Mesothelial cell of epicardium (in vitro differentiated cells): ENCODE results near the gene PLOD2. TPM values are rescaled to one million over a fixed set of nuclear protein-coding genes. Genes with fewer than 3 reads are reported as not detected.

Experiments
- DNase-seq, 2 experiments: peaks; one replicate each; pipeline ENCODE4 v3.0.0; 2021; ENCODE audit warnings: low spot score in 2 of 2; ENCODE audit not compliant: unreplicated experiment in 2 of 2
- H3K27ac Mint-ChIP-seq: 2 replicates; pipeline ENCODE4 v1.8.0; 2021; ENCODE audit warnings: mixed read lengths
- H3K27me3 Mint-ChIP-seq: 2 replicates; pipeline ENCODE4 v1.8.0; 2021; ENCODE audit warnings: low read depth, mixed read lengths
- H3K36me3 Mint-ChIP-seq: 2 replicates; pipeline ENCODE4 v1.8.0; 2021; ENCODE audit warnings: mixed read lengths
- H3K4me1 Mint-ChIP-seq: 2 replicates; pipeline ENCODE4 v1.8.0; 2021; ENCODE audit warnings: mixed read lengths
- H3K4me3 Mint-ChIP-seq: 2 replicates; pipeline ENCODE4 v1.8.0; 2021; ENCODE audit warnings: mild to moderate bottlenecking, moderate library complexity, mixed read lengths
- H3K9me3 Mint-ChIP-seq: 2 replicates; pipeline ENCODE4 v1.8.0; 2021; ENCODE audit warnings: mixed read lengths
- total RNA-seq: library from RNA; stranded (reverse); gene quantifications from 3 replicates; pipeline ENCODE4 v1.2.1, GENCODE V29; 2021
- TF ChIP-seq, protein P1 (sequence below): fragments of 200-600 bp; sonication (generic); IDR thresholded peaks from one replicate; pipeline ENCODE4 v1.5.0; 2021; ENCODE audit warnings: antibody characterized with exemption; ENCODE audit not compliant: unreplicated experiment

The PLOD2 gene
- total RNA-seq, 1 donor from 2014 or later, result 86.0 TPM

GRCh38 chr3:146154316-146154715, 6.7 kb downstream of the PLOD2 start:
- no peak for DNase-seq
- Mint-ChIP-seq H3K4me1 (peaks cover 54% of the 10 kb centered on the region), H3K9me3 (no peaks in the 10 kb centered on the region), H3K36me3 (peaks cover 10% of the 10 kb centered on the region), H3K4me3 (no peak overlapping the region), H3K27ac (no peak overlapping the region), H3K27me3 (no peaks in the 10 kb centered on the region)
- TF ChIP-seq, protein P1, sequence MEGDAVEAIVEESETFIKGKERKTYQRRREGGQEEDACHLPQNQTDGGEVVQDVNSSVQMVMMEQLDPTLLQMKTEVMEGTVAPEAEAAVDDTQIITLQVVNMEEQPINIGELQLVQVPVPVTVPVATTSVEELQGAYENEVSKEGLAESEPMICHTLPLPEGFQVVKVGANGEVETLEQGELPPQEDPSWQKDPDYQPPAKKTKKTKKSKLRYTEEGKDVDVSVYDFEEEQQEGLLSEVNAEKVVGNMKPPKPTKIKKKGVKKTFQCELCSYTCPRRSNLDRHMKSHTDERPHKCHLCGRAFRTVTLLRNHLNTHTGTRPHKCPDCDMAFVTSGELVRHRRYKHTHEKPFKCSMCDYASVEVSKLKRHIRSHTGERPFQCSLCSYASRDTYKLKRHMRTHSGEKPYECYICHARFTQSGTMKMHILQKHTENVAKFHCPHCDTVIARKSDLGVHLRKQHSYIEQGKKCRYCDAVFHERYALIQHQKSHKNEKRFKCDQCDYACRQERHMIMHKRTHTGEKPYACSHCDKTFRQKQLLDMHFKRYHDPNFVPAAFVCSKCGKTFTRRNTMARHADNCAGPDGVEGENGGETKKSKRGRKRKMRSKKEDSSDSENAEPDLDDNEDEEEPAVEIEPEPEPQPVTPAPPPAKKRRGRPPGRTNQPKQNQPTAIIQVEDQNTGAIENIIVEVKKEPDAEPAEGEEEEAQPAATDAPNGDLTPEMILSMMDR, result no peak

- no peak for DNase-seq
- H3K27ac Mint-ChIP-seq, result peak overlapping the region; percentile 13
- TF ChIP-seq, protein P1, result no peak
- no peaks in the 10 kb centered on the region for H3K9me3 Mint-ChIP-seq
- peaks cover 10% of the 10 kb centered on the region for H3K36me3 Mint-ChIP-seq
- no peaks in the 10 kb centered on the region for H3K27me3 Mint-ChIP-seq
- peaks cover 52% of the 10 kb centered on the region for H3K4me1 Mint-ChIP-seq
- H3K4me3 Mint-ChIP-seq, result no peak overlapping the region
Observed at GRCh38 chr3:146153429-146153828, 7.6 kb downstream of the PLOD2 start.

DNA sequence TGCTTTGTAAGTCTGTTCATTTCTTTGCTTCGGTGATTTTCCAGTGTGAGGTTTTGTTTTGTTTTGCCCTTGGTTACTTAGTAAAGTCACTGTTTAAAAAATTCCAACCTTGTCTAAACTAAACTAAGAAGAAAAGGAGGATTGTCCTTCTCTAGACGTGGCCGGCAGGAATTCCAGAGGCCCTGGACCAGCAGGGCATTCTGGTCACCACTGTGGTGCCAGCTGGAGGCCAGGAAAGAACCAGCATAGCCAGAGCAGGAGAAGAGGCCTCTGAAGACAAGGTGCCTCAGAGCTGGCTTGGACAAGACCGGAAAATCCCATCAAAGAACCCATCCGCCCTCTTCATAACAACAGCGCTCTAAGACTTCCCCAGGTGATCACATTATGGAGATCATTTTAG, 8.2 kb downstream of the PLOD2 start:
- Mint-ChIP-seq H3K27me3 (no peaks in the 10 kb centered on the region), H3K9me3 (no peaks in the 10 kb centered on the region)

GRCh38 chr3:146148468-146148931, 12.5 kb downstream of the PLOD2 start:
- Mint-ChIP-seq H3K27me3 (no peaks in the 10 kb centered on the region), H3K4me3 (no peak overlapping the region), H3K36me3 (peaks cover 10% of the 10 kb centered on the region), H3K27ac (peak overlapping the region; percentile 65), H3K4me1 (peaks cover 46% of the 10 kb centered on the region), H3K9me3 (no peaks in the 10 kb centered on the region)
- DNase-seq, result no peak
- TF ChIP-seq, protein P1, result no peak

More for the DNA sequence above, 8.2 kb downstream of the PLOD2 start:
- TF ChIP-seq, protein P1, result no peak
- Mint-ChIP-seq H3K4me3 (no peak overlapping the region), H3K27ac (no peak overlapping the region), H3K4me1 (peaks cover 51% of the 10 kb centered on the region), H3K36me3 (peaks cover 10% of the 10 kb centered on the region)
- no peak for DNase-seq

DNA sequence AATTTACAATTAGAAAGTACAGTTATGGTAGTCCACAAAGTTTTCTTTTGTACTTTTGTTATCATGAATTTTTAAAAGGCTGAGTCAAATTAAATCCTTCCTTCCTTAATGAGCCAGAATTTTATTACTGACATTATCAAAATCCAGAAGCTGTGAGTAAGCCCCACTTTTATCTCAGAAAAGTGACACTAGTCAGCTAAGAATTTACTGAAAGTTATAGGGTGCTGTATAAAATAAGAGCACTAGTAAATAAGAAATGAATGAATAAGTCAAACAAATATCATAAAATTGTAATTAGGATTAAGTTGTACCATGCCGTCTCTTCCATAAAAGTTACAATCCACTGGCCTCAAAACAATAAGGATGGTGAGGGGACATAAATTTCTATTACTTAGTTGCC, 15.3 kb downstream of the PLOD2 start:
- Mint-ChIP-seq H3K9me3 (no peaks in the 10 kb centered on the region), H3K4me1 (peaks cover 59% of the 10 kb centered on the region), H3K27me3 (no peaks in the 10 kb centered on the region), H3K36me3 (no peaks in the 10 kb centered on the region), H3K27ac (no peak overlapping the region), H3K4me3 (no peak overlapping the region)
- TF ChIP-seq, protein P1, result no peak
- no peak for DNase-seq

- H3K9me3 Mint-ChIP-seq, result peaks cover under 1% of the 10 kb centered on the region
- peaks cover 40% of the 10 kb centered on the region for H3K4me1 Mint-ChIP-seq
- H3K27me3 Mint-ChIP-seq, result no peaks in the 10 kb centered on the region
- DNase-seq, result no peak
- peak overlapping the region; percentile 78 for H3K27ac Mint-ChIP-seq
- no peak overlapping the region for H3K4me3 Mint-ChIP-seq
- H3K36me3 Mint-ChIP-seq, result no peaks in the 10 kb centered on the region
- TF ChIP-seq, protein P1, result no peak
Observed at GRCh38 chr3:146142757-146143156, 18.2 kb downstream of the PLOD2 start.
